Hematopoietic multipotent progenitor cell treated with erythropoietin and hydrocortisone succinate and interleukin-3 and kit ligand, for 8 days (in vitro differentiated cells): Measurements from ENCODE around the gene NDFIP1.
A peak's percentile ranks its signal among the peaks of the same experiment; 100 is the strongest.
"Not testable (repeated sequence)": the region's sequence is repeated elsewhere in the genome, so short reads cannot be mapped to it uniquely, and the experiment has no call there.

ENCODE experiments used
- DNase-seq: peaks from one replicate; pipeline ENCODE4 v3.0.0-alpha.2; 2015

Gene NDFIP1

GRCh38 chr5:142108432-142109330 lies at the start of gene NDFIP1:
Gene NDFIP1, plus strand, starts transcription at chr5:142108779. Its CDS starts 196 bp downstream, at chr5:142108975.
- peak; percentile 83 for DNase-seq

- peak; percentile 34 for DNase-seq
These were observed 49.2 kb upstream of the NDFIP1 start for GRCh38 chr5:142059304-142059940.

GRCh38 chr5:142063376-142063775 lies 45.2 kb upstream of the NDFIP1 start:
- no peak for DNase-seq

- DNase-seq = peak; percentile 36
These were observed 44.7 kb upstream of the NDFIP1 start for GRCh38 chr5:142063878-142064331.

GRCh38 chr5:142065273-142065672 lies 43.3 kb upstream of the NDFIP1 start:
- no peak for DNase-seq

- DNase-seq = no peak
These were observed 38.8 kb upstream of the NDFIP1 start for GRCh38 chr5:142069606-142070399.

- no peak for DNase-seq
These were observed 37.8 kb upstream of the NDFIP1 start for GRCh38 chr5:142070734-142071133.

GRCh38 chr5:142072488-142072887 lies 36.1 kb upstream of the NDFIP1 start:
- no peak for DNase-seq

GRCh38 chr5:142073362-142073988 lies 35.1 kb upstream of the NDFIP1 start:
- DNase-seq = no peak

GRCh38 chr5:142074006-142074405 lies 34.6 kb upstream of the NDFIP1 start:
- peak; percentile 14 for DNase-seq

- no peak for DNase-seq
These were observed 30.4 kb upstream of the NDFIP1 start for GRCh38 chr5:142078221-142078620.

- no peak for DNase-seq
These were observed 29.9 kb upstream of the NDFIP1 start for GRCh38 chr5:142078706-142079105.

GRCh38 chr5:142079306-142079721 lies 29.3 kb upstream of the NDFIP1 start:
- DNase-seq = no peak

GRCh38 chr5:142080248-142080647 lies 28.3 kb upstream of the NDFIP1 start:
- DNase-seq = no peak

- DNase-seq = no peak
These were observed 26.3 kb upstream of the NDFIP1 start for GRCh38 chr5:142082182-142082781.

- no peak for DNase-seq
These were observed 22.4 kb upstream of the NDFIP1 start for GRCh38 chr5:142086229-142086628.

- no peak for DNase-seq
These were observed 21.9 kb upstream of the NDFIP1 start for GRCh38 chr5:142086679-142087078.

GRCh38 chr5:142087920-142088679 lies 20.5 kb upstream of the NDFIP1 start:
- no peak for DNase-seq

GRCh38 chr5:142088855-142089479 lies 19.6 kb upstream of the NDFIP1 start:
- DNase-seq = not testable (repeated sequence)

GRCh38 chr5:142091012-142091411 lies 17.6 kb upstream of the NDFIP1 start:
- DNase-seq = no peak

GRCh38 chr5:142091922-142092321 lies 16.7 kb upstream of the NDFIP1 start:
- DNase-seq = no peak
